GM18508 (cell line): Measurements from ENCODE around the gene STAT4.

Experiments
- ATAC-seq: cut with Tn5 transposase; IDR thresholded peaks from one replicate; pipeline ENCODE4 v1.9.1; 2021; ENCODE audit warnings: moderate number of reproducible peaks; ENCODE audit not compliant: insufficient read depth, unreplicated experiment

STAT4 gene

GRCh38 chr2:191020221-191020741, 130.5 kb downstream of the STAT4 start:
- peak; percentile 48 for ATAC-seq

- ATAC-seq = no peak
Observed at GRCh38 chr2:191019376-191019775, 131.4 kb downstream of the STAT4 start.

DNA sequence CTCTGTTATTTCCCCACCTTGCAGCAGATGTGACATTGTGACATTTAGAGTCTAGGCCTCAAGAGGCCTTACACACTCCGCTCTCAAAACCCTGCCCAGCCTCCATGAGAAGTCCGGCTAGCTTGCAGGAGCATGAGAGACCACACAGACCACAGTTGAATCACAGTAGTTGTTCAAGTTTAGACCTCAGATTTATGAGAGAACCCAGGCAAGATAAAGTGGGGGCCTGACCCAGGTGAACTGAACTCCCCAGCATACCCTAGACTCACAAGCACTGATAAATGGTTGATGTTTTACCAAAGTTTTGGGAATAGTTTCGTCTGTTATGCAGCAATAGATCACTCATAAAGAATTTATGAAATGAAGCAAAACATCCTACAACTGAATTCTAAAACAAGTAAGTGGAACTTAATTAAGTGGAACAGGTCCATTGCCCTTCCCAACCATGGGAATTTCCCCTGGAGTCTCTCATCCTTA, 132.1 kb downstream of the STAT4 start:
- ATAC-seq = peak; percentile 20

GRCh38 chr2:191018048-191018447, 132.7 kb downstream of the STAT4 start:
- no peak for ATAC-seq

- ATAC-seq = no peak
Observed at GRCh38 chr2:191015831-191016230, 135.0 kb downstream of the STAT4 start.

GRCh38 chr2:191015239-191015638, 135.6 kb downstream of the STAT4 start:
- no peak for ATAC-seq

- no peak for ATAC-seq
Observed at GRCh38 chr2:191014653-191015020, 136.2 kb downstream of the STAT4 start.

DNA sequence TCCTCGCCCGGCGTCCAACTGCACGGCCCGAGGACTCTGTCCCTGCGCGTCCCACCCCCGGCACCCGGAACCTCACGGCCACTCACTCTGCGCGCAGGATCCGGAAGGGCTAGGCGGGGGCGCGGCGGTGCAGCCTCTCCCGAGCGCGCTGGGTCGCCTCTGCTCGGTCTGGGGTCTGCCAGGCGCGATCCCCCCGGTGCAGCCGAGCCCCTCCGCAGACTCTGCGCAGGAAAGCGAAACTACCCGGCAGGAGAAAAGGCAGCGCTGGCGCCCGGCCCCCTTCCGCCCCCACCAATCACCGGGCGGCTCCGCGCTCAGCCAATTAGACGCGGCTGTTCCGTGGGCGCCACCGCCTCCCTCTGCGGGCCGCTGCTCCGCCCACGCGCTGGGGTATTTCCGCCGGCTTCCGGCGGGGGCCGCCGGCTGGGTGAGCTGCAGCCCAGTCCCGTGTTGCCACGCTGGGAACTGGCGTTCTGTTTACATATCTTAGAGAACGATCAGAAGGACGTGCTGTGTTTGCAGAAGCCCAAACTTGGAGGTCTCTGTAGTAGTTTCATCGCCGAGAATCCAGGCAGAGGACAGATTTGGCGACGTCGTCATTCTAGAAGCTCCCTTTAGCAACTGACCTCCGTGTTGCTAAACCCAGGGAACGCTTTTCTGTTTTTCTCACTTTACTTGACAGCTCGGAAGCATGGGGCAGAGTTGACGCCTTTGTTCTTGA, 136.7 kb downstream of the STAT4 start, which contains the start of gene STAT1:
TSS of gene STAT1 (minus strand) at position 240 of the 721 bp plus-strand sequence. CDS start 4,168 bp downstream, outside the sequence.
- peak; percentile 55 for ATAC-seq

DNA sequence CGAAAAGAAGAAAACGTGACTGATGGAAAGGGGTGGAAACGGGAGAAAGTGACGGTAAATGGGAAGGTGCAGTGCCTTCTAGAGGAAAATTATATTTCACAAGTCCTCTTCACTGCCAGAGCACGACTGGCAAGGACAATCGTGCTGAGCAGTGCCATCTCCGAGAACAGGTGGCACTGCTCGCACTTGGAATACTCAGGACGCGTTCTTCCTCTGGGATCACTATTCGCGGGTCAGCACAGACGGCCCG, 137.2 kb downstream of the STAT4 start:
- ATAC-seq = no peak

DNA sequence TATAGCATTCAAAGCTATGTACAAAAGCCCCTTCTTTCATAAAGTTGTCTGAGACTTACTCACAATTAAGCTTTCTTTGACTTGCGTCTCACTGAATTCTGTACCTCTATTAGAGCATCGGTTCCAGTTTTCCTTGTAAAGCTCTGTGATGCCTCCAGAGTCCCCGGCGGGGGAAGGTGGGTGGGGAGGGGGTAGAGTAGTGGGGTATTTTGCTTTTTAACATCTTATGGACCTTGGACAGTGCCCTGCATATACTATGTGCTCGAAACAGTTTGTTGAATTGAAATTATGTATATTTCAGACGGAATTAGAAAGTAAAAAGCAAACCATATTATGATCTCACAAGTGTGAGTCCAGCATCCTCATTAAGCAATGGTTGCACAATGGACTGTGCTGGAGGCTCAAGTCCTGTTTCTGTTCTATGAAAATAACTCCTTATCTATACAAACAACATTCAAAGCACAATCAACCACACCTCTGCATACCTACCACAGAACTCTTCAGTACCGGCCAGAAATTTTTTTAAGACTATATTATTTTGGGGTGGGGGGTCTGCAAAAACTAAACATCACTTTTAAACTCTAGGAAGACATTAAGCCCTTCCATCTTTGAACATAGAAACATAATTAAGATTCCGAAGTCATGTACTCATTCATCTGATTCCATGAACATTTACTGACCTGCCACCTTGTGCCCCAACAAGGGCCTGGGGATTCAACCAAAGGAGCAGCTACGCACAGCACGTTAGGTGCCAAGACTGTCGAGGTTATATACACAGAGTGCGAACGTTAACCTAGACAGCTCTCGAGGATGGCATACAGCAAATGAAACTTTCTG, 137.7 kb downstream of the STAT4 start:
- no peak for ATAC-seq

DNA sequence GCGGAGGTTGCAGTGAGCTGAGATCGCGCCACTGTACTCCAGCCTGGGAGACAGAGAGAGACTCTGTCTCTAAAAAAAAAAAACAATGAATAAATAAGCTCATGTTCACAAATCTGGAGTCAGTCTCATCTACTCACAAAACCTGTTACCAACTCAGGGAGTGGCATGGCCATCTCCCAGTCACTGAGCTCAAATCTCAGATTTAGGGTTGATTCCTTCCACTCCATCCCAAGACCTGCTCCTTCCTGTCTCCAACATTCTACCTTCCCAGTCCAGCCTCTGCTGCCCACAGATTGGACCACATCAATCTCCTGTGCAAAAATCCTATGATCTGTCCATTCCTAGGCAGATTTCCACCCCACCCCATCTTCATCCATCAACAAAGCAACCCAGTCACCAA, 138.4 kb downstream of the STAT4 start:
- ATAC-seq = no peak

- ATAC-seq = no peak
Observed at GRCh38 chr2:191010887-191011885, 139.6 kb downstream of the STAT4 start.

DNA sequence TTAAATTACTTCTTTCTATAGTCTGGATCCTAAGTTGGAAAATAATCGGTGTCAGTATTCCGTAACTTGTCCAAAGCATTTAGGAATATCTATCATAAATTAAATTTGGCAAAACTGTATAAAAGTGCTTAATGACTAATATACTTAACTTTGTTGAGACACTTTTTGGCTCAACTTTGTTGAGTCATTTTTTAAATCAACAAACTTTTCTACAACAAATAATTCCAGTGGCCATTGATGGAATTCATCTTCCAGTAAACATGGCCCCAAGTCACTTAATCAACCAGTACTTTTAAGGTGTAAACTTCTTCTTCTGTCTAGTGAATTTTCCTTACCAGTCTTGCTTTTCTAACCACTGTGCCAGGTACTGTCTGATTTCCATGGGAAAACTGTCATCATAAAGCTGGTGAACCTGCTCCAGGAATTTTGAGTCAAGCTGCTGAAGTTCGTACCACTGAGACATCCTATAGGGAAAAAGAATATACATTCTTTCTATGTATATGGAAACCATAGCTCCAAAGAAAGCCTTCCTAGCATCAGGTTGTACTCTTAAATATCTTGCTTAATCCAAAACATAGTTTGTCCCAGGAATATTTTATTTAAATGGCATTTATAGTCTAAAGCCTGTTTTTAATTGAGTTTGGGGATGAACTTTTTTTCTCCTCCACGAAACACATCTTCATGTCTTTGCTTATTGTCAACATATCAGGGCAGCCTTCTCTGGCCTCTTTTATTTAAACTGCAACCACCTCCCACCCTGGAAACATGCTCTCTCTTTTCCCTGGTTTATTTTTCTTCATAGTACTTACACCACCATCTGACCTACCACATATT, 141.0 kb downstream of the STAT4 start:
- no peak for ATAC-seq

GRCh38 chr2:191008286-191008685, 142.5 kb downstream of the STAT4 start:
- ATAC-seq = no peak

GRCh38 chr2:191006997-191007783, 143.6 kb downstream of the STAT4 start:
- ATAC-seq = no peak

- ATAC-seq = no peak
Observed at GRCh38 chr2:191006297-191006696, 144.5 kb downstream of the STAT4 start.

- ATAC-seq = no peak
Observed at GRCh38 chr2:191003405-191004309, 147.1 kb downstream of the STAT4 start.

DNA sequence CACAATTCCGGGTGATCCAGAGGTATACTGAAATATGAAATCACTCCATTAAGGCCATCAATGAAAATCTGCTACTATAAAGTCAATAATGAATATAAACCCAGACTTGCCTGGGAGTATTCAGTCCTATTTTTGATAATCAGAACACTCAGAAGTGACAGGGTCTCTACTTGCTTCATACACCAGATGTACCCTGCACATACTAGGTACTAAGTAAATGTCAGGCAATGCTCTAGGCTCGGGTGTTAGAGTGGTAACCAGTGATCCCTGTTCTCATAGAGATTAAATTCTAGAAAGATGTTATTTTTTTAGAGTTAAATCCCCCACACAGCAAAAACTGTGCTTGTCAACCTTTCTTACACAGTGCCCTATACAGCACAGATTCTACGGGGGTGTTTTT, 149.2 kb downstream of the STAT4 start:
- no peak for ATAC-seq
